Epidermal melanocyte (primary cell): ENCODE measurements around the gene VPREB1.
"Not testable (repeated sequence)": the region's sequence is repeated elsewhere in the genome, so short reads cannot be mapped to it uniquely, and the experiment has no call there.

Experiments
- DNase-seq: peaks from one replicate; pipeline ENCODE4 v3.0.0; 2011; ENCODE audit warnings: low spot score; ENCODE audit not compliant: insufficient read length

Gene VPREB1

GRCh38 chr22:22213231-22213630 is 31.4 kb upstream of the VPREB1 start:
- DNase-seq = no peak

GRCh38 chr22:22214819-22215329 is 29.7 kb upstream of the VPREB1 start:
- no peak for DNase-seq

- no peak for DNase-seq
Measured at GRCh38 chr22:22215659-22216449, 28.7 kb upstream of the VPREB1 start.

DNA sequence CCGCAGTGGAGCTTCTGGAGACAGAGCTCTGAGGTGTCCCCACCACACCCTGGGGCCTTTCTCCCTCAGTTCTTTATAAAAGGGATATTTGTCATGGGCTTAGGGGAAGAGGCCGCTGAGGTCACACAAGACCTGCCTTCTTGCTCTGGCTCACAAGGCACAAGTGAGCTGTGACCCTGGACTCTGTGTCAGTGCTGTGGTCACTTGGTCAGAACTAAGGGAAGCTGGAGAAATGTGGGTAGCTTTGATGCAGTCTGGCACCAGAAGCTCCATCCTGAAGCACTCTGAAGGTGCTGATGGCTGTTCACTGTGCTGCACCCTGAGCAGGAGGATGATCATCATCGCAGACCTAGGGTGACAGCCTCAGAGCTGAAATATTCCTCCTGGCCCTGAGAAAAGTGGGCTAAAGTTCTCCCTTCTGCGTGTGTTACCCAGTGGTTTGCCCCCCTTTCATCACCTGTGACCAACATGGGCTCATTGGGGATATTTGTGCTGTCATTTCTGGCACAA is 28.1 kb upstream of the VPREB1 start:
- DNase-seq = no peak

DNA sequence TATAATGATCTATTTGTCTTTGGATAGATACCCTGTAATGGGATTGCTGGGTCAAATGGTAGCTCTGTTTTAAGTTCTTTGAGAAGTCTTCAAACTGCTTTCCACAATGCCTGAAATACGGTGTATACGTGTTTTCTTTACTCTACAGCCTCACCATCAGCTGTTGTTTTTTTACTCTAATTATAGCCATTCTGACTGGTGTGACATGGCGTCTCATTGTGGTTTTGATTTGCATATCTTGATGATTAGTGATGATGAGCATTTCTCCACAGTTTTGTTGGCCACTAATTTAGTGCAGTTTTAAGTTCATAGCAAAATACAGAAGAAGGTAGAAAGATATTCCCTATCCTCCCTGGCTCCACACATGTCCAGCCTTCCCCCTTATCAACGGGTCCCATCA is 26.3 kb upstream of the VPREB1 start:
- no peak for DNase-seq

DNA sequence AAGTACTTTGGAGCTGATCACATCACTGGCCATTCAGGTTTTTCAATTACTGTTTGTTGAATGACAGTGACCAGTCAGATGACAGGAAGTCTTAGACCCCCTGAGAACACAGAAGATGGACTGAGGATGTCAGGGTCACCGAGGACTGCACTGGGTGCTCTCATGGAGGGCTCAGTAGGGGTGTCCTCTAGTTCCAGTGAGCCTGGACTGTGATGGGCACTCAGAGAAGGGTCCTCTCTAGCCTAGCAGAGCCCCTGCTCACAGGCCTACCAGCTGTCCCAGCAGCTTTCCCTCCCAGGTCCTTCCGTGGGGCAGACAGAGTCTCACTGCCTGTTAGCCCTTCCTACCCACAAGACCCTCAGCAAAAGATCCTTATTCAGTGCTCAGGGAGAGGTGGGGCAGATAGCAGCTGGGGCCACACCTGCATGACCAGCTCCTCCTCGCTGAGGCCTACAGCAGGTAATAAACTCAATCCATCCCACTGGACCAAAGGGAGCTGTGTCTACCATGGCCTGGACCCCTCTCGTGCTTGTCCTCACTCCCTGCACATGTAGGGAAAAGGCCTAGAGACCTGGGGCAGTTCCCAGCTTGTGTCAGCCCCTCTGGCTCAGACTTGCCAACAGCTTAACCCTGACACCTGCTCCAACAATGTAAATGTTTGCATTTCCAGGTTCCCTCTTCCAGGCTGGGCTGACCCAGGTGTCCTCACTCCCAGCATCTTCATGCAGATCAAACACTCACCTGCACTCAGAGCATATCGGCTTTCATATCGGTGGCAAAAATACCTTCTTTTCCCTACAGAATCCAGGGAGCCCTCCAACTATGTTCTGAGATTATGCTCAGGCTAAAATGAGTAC is 25.2 kb upstream of the VPREB1 start:
- no peak for DNase-seq

- DNase-seq = not testable (repeated sequence)
Measured at GRCh38 chr22:22221043-22221442, 23.5 kb upstream of the VPREB1 start.

- no peak for DNase-seq
Measured at GRCh38 chr22:22226448-22227187, 18.0 kb upstream of the VPREB1 start.

DNA sequence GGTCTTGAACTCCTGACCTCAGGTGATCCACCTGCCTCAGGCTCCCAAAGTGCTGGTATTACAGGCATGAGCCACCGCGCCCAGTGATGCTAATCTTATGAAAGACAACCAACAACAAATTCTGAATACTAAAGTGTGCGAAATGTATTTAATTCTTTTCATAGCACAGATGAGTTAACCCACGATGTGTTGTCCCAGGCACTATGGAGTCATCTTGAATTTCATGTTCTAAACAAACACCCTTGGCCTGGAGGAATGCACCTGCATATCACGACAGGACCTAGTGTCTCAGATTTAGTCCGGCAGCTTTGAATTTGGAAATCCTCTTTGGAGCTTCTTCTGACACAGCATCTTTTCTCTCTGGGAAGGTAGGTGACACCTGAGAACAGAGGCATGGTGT is 16.2 kb upstream of the VPREB1 start:
- no peak for DNase-seq

DNA sequence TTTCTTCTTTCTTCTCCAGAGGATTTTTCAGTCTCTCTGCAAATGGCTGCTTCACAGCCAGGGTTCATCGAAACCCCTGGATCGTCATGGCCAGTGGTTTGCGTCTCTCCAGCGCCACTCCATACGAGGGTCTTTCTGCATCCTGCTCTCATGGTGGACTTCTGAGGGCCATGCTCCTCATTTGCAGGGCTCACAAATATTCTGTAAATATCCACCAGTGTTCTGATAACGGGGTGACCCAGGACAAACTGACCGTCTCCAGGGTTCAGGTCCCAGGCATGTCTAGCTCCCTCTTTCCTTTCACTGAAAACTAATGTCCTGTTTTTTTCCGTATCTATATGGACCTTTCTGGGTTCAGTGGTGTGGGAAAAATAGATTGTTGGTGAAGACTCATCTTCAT is 15.7 kb upstream of the VPREB1 start:
- DNase-seq = no peak

GRCh38 chr22:22229683-22230420 is 14.7 kb upstream of the VPREB1 start:
- no peak for DNase-seq

GRCh38 chr22:22230438-22230837 is 14.1 kb upstream of the VPREB1 start:
- DNase-seq = no peak

DNA sequence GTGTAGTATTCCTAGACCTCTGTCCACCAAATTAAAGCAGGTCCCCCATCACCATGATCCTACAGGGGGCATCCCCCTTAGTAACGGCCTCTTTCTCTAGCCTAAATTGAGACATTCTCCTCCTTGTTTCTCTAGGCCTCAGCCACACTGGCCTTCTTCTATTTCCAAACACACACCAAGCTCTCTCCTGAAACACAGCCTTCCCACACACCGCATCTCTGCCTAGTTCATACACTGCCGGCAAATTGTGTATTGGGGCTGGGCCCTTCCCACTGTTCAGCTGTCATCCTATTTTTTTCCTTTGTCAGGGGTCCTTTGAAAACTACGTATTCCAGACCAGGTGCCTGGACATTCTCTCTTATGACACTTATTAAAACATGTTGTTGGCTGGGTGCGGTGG is 11.5 kb upstream of the VPREB1 start:
- DNase-seq = no peak

DNA sequence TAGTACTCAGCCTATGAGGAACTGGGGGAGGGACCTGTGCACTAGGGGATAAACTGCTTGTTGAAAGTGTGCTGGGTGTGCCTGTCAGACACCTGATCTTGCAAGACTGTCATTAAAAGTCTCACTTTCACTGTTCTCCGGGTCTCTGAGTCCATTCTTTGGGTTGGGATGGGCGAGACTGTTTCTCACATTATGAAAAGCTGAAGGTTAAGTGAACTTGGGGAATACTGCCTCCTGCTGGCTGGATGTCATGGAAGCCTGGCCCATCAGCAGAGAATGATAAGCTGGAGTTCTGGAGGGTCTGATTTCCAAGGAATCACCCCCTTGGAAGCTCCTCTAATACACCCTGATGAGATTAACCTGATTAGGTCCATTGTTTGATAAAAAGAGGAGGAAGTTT is 9.0 kb upstream of the VPREB1 start:
- no peak for DNase-seq

DNA sequence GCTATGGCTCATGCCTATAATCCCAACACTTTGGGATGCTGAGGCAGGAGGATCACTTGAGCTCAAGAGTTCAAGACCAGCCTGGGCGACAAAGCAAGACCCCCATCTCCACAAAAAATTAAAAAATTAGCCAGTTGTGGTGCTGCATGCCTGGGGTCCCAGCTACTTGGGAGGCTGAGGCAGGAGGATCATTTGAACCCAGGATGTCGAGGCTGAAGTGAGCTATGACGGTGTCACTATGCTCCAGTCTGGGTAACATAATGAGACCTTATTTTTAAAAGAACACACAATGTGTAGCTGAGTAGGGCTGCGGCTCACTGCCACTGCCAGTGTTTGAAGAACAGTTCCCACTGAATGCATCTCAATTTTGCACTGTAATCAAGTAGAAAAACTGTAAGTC is 7.1 kb upstream of the VPREB1 start:
- DNase-seq = no peak

- no peak for DNase-seq
Measured at GRCh38 chr22:22239311-22239939, 5.2 kb upstream of the VPREB1 start.

DNA sequence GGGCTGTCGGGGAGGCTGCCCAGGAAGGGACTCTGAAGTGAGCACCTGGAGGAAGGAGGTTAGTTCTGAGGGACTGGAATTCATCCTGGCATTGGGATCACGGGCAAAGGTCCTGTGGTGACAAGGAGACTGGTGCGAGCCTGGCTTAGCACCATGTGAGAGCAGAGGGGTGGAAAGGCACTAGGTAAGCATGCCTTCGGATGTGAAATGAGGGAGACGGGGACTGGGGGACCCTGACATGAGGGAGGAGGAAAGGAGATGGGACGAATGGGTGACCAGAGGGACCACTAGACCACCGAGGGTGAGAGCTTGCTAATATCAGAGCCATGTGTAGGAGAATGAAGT is 3.1 kb upstream of the VPREB1 start:
- no peak for DNase-seq

GRCh38 chr22:22242488-22242887 is 2.1 kb upstream of the VPREB1 start:
- no peak for DNase-seq

DNA sequence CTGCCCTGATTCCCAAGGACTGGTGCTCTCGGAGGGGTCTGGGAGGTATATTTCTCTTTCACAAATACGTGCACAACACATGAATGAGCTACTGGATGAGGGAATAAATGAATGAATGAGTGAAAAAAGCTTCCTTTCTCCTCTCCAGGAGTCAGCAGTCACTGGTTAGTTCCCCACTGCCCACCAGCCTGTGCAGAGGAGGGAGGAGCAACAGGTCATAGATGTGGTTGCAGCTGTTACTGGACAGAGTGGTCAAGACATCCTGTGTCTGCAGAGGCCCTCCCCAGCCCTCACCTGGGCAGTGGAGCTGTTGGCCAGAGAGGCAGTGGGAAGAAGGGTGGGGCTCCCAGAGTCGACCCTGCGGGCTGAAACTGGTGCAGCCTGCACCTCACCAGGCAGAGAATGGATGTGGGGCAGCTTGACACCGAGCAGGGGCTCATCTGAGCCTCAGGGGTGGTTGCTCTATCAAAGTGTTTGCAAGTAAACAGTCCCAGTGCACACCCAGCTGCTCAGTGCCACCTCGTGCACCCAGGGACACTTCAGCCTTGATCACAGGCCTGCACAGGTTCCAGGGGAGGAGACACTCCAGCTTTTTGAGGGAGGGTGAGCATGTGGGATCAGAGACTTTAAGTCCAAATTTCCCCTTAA is 1.4 kb upstream of the VPREB1 start:
- DNase-seq = no peak
